GM12801 (cell line): Measurements from ENCODE around the gene ADARB2.

Experiments
- TF ChIP-seq, protein P1 (sequence below): IDR thresholded peaks from one replicate; pipeline ENCODE4 v1.5.1; 2011; ENCODE audit warnings: control low read depth; ENCODE audit not compliant: insufficient read length; ENCODE audit errors: extremely low read depth

The ADARB2 gene

DNA sequence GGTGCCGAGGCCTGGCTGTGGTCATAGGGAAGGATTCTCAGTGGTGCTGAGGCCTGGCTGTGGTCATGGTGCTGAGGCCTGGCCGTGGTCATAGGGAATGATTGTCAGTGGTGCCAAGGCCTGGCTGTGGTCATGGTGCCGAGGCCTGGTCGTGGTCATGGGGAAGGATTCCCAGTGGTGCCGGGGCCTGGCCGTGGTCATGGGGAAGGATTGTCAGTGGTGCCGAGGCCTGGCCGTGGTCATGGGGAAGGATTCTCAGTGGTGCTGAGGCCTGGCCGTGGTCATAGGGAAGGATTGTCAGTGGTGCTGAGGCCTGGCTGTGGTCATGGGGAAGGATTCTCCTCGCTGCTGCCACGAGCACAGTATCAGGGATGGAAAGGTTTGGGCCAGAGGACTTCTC is 327.3 kb downstream of the ADARB2 start:
- TF ChIP-seq, protein P1, sequence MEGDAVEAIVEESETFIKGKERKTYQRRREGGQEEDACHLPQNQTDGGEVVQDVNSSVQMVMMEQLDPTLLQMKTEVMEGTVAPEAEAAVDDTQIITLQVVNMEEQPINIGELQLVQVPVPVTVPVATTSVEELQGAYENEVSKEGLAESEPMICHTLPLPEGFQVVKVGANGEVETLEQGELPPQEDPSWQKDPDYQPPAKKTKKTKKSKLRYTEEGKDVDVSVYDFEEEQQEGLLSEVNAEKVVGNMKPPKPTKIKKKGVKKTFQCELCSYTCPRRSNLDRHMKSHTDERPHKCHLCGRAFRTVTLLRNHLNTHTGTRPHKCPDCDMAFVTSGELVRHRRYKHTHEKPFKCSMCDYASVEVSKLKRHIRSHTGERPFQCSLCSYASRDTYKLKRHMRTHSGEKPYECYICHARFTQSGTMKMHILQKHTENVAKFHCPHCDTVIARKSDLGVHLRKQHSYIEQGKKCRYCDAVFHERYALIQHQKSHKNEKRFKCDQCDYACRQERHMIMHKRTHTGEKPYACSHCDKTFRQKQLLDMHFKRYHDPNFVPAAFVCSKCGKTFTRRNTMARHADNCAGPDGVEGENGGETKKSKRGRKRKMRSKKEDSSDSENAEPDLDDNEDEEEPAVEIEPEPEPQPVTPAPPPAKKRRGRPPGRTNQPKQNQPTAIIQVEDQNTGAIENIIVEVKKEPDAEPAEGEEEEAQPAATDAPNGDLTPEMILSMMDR: no peak

GRCh38 chr10:1409392-1409791 is 327.9 kb downstream of the ADARB2 start:
- TF ChIP-seq, protein P1: no peak

DNA sequence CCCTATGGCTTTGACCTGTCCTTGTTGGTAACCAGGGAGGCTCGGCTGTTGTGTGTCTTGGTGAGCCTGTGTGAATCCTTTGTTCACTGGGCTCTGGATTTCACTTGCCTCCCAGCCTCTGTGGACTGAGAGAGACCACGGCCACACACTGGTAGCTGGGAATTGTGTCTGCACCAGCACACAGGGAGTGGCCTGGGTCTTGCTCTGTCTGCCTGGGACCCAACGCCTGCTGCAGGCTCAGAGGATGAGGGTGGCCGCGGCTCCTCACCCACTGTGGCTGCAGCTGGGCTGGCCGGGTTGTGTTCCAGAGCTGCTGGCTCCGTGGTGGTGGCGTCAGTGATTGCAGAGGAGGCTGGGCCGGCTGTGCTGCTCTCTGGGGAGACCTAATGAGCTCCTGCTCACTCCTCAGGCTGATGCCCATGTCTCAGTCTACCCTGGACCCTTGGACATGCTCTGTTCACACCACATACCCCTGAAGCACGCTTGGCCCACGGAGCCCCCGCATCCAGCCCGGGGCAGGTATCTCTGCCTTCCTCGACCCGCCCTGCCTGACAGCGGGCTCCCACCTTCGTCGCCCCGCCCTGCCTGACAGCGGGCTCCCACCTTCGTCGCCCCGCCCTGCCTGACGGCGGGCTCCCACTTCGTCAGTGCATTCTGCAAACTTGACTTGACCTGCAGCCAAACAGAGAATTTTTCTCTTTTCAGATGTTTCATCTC is 328.5 kb downstream of the ADARB2 start:
- TF ChIP-seq, protein P1: no peak

GRCh38 chr10:1406967-1407945 is 330.1 kb downstream of the ADARB2 start:
- TF ChIP-seq, protein P1: no peak

DNA sequence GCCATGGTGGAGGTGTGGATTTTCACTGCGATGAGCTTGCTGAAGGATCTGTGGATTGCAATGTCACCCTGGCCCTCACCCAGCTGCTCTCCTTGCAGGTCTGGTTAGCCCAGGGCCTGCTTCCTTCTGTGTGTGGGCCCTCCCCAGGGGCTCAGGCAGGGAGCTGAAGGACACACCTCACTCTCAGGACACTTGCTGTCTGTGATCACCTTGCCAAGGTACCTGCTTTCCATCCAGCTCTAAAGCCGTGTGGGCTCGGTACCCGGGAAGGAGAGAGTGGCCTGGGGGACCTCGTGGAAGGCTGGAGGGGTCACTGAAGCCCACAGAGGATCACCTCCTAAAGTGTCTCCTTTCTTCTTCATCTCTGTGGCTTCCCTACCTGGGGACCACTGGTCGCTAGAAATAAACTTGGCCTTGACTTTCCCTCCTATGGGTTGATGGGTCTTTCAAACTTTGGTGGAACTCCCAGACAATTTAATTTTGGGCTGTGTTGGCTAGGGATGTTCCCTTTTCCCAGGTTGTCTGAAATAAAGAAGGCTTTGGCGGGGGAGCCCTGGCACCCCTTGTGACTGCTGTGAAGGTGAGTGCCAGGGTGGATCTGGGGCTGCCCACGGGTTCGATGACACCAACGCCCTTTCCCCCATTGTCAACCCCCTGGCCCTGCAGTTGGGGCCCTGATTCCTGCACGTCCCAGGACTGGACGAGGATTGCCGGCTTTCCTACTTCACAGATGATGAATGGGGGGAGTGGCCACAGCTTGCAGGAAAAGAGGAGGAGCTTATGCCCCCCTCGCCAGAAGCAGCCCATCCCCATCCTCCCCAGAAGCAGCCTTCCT is 331.0 kb downstream of the ADARB2 start:
- TF ChIP-seq, protein P1: no peak

- TF ChIP-seq, protein P1: no peak
Measured at GRCh38 chr10:1404323-1405260, 332.7 kb downstream of the ADARB2 start.
